Measurements from ENCODE around the gene CFAP298.
"Not testable (repeated sequence)": the region's sequence is repeated elsewhere in the genome, so short reads cannot be mapped to it uniquely, and the experiment has no call there.

CFAP298 gene

GRCh38 chr21:32567626-32568025, 44.6 kb downstream of the CFAP298 start:
- TF ChIP-seq CTCF (IDR thresholded peaks at IDR 0.05): no peak
- peaks cover 18% of the 10 kb centered on the region for H3K36me3 Mint-ChIP-seq (ENCODE audit: low read depth)
- peaks cover 9% of the 10 kb centered on the region for H3K27me3 Mint-ChIP-seq (ENCODE audit: low read depth, poor library complexity)
- peaks cover 14% of the 10 kb centered on the region for H3K4me1 Mint-ChIP-seq
- DNase-seq: no peak
- H3K4me3 Mint-ChIP-seq: no peak overlapping the region
- H3K27ac Mint-ChIP-seq: no peak overlapping the region
- H3K9me3 Mint-ChIP-seq: peaks cover 35% of the 10 kb centered on the region

- H3K36me3 Mint-ChIP-seq (ENCODE audit: low read depth): peaks cover 18% of the 10 kb centered on the region
Observed at GRCh38 chr21:32566741-32567389, 45.3 kb downstream of the CFAP298 start.

GRCh38 chr21:32565856-32566465, 46.2 kb downstream of the CFAP298 start:
- H3K4me1 Mint-ChIP-seq: peaks cover 14% of the 10 kb centered on the region
- H3K27ac Mint-ChIP-seq: no peak overlapping the region
- H3K9me3 Mint-ChIP-seq: peaks cover 35% of the 10 kb centered on the region
- DNase-seq: no peak
- H3K4me3 Mint-ChIP-seq: no peak overlapping the region
- H3K27me3 Mint-ChIP-seq (ENCODE audit: low read depth, poor library complexity): peaks cover 12% of the 10 kb centered on the region
- no peak for TF ChIP-seq CTCF (IDR thresholded peaks at IDR 0.05)
- peaks cover 18% of the 10 kb centered on the region for H3K36me3 Mint-ChIP-seq (ENCODE audit: low read depth)

More at GRCh38 chr21:32566741-32567389, 45.3 kb downstream of the CFAP298 start:
- peaks cover 12% of the 10 kb centered on the region for H3K27me3 Mint-ChIP-seq (ENCODE audit: low read depth, poor library complexity)
- H3K9me3 Mint-ChIP-seq: peaks cover 35% of the 10 kb centered on the region
- no peak for DNase-seq
- no peak overlapping the region for H3K4me3 Mint-ChIP-seq
- H3K27ac Mint-ChIP-seq: no peak overlapping the region
- no peak for TF ChIP-seq CTCF (IDR thresholded peaks at IDR 0.05)
- peaks cover 14% of the 10 kb centered on the region for H3K4me1 Mint-ChIP-seq

GRCh38 chr21:32562915-32563314, 49.3 kb downstream of the CFAP298 start:
- peaks cover 18% of the 10 kb centered on the region for H3K36me3 Mint-ChIP-seq (ENCODE audit: low read depth)
- H3K27me3 Mint-ChIP-seq (ENCODE audit: low read depth, poor library complexity): peaks cover 7% of the 10 kb centered on the region
- H3K4me1 Mint-ChIP-seq: no peaks in the 10 kb centered on the region
- DNase-seq: no peak
- H3K4me3 Mint-ChIP-seq: no peak overlapping the region
- no peak overlapping the region for H3K27ac Mint-ChIP-seq
- peaks cover 35% of the 10 kb centered on the region for H3K9me3 Mint-ChIP-seq
- no peak for TF ChIP-seq CTCF (IDR thresholded peaks at IDR 0.05)

GRCh38 chr21:32562426-32562825, 49.8 kb downstream of the CFAP298 start:
- Mint-ChIP-seq H3K4me3 (no peak overlapping the region), H3K36me3 (ENCODE audit: low read depth) (peaks cover 18% of the 10 kb centered on the region), H3K27ac (no peak overlapping the region), H3K4me1 (no peaks in the 10 kb centered on the region), H3K9me3 (peaks cover 35% of the 10 kb centered on the region), H3K27me3 (ENCODE audit: low read depth, poor library complexity) (peaks cover 7% of the 10 kb centered on the region)
- DNase-seq: no peak
- TF ChIP-seq CTCF (IDR thresholded peaks at IDR 0.05): peak; percentile 15

- H3K27ac Mint-ChIP-seq; DNase-seq; H3K4me1 Mint-ChIP-seq; H3K4me3 Mint-ChIP-seq; H3K27me3 Mint-ChIP-seq (ENCODE audit: low read depth, poor library complexity): not testable (repeated sequence)
- H3K9me3 Mint-ChIP-seq: peaks cover 30% of the 10 kb centered on the region
- peaks cover 12% of the 10 kb centered on the region for H3K36me3 Mint-ChIP-seq (ENCODE audit: low read depth)
Observed at GRCh38 chr21:32561476-32561875, 50.7 kb downstream of the CFAP298 start.
